Measurements from ENCODE around the gene DARS1.

DNA sequence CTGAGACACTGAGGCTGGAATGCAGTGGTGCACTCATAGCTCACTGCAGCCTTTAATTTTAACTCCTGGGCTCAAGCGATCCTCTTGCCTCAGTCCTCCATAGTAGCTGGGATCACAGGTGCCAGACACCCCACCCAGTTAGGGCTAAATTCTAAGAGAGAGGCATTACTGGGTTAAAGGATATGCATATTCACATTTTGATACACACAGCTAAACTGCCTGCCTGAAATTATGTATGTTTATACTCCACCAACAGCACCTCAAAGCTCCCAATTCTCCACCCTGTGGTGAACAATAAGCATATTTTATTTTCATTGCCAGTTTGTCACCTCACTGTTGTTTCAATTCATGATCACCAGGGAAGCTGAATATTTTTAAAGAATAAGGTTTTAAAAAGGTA, 90.5 kb downstream of the DARS1 start:
- TF ChIP-seq YY1 (IDR thresholded peaks at IDR 0.05; ENCODE audit: insufficient read depth, insufficient read length) = no peak
- no peak for TF ChIP-seq ZNF274 (IDR thresholded peaks at IDR 0.05; ENCODE audit: low read depth, low read length)
